Duodenal mucosa (tissue), 2 donors: ENCODE results near the gene C6orf89.

Source experiments
- H3K27ac ChIP-seq: one replicate; pipeline ENCODE4 v1.7.0; 2013; ENCODE audit warnings: low read depth, low read length
- H3K27me3 ChIP-seq, 2 donors: one replicate each; pipeline ENCODE4 v1.7.0; 2013; ENCODE audit warnings: low read length in 2 of 2, control low read depth in 1 of 2; ENCODE audit not compliant: insufficient read depth in 2 of 2, control insufficient read depth in 1 of 2
- H3K36me3 ChIP-seq, 2 donors: one replicate each; pipeline ENCODE4 v1.7.0; 2013; ENCODE audit warnings: low read length in 2 of 2, control low read depth in 1 of 2; ENCODE audit not compliant: insufficient read depth in 2 of 2, control insufficient read depth in 1 of 2
- H3K4me1 ChIP-seq, 2 donors: one replicate each; pipeline ENCODE4 v1.7.0; 2013; ENCODE audit warnings: low read length in 2 of 2, control low read depth in 1 of 2; ENCODE audit not compliant: insufficient read depth in 2 of 2, control insufficient read depth in 1 of 2
- H3K4me3 ChIP-seq, 2 donors: one replicate each; pipeline ENCODE4 v1.7.0; 2013; ENCODE audit warnings: low read length in 2 of 2, low read depth in 1 of 2
- H3K9ac ChIP-seq, 2 donors: one replicate each; pipeline ENCODE4 v1.7.0; 2013; ENCODE audit warnings: low read length in 2 of 2, low read depth in 1 of 2
- H3K9me3 ChIP-seq, 2 donors: one replicate each; pipeline ENCODE4 v1.7.0; 2013; ENCODE audit warnings: low read length in 2 of 2, control low read depth in 1 of 2; ENCODE audit not compliant: control insufficient read depth in 1 of 2

C6orf89 gene

GRCh38 chr6:36852481-36853147, 33.1 kb upstream of the C6orf89 start:
- Histone ChIP-seq H3K36me3 (peaks cover 14 to 29% of the 10 kb centered on the region in 2 donors), H3K27me3 (no peaks in the 10 kb centered on the region), H3K4me3 (no peak overlapping the region), H3K4me1 (peaks cover 16 to 19% of the 10 kb centered on the region in 2 donors), H3K27ac (no peak overlapping the region), H3K9me3 (no peaks in the 10 kb centered on the region), H3K9ac (no peak overlapping the region)

- Histone ChIP-seq H3K9ac (no peak overlapping the region), H3K4me3 (no peak overlapping the region), H3K27me3 (no peaks in the 10 kb centered on the region), H3K36me3 (peaks cover 14 to 29% of the 10 kb centered on the region in 2 donors), H3K27ac (no peak overlapping the region), H3K4me1 (peaks cover 9 to 14% of the 10 kb centered on the region in 2 donors), H3K9me3 (no peaks in the 10 kb centered on the region)
Measured at GRCh38 chr6:36853325-36853724, 32.4 kb upstream of the C6orf89 start.

GRCh38 chr6:36855750-36856149, 30.0 kb upstream of the C6orf89 start:
- Histone ChIP-seq H3K27me3 (no peaks in the 10 kb centered on the region), H3K9me3 (no peaks in the 10 kb centered on the region), H3K9ac (no peak overlapping the region), H3K27ac (no peak overlapping the region), H3K36me3 (peaks cover 14 to 33% of the 10 kb centered on the region in 2 donors), H3K4me3 (no peak overlapping the region), H3K4me1 (no peaks in the 10 kb centered on the region)

GRCh38 chr6:36856277-36856676, 29.5 kb upstream of the C6orf89 start:
- H3K9me3 ChIP-seq: no peaks in the 10 kb centered on the region

GRCh38 chr6:36857325-36857724, 28.4 kb upstream of the C6orf89 start:
- H3K27ac ChIP-seq: no peak overlapping the region

More at GRCh38 chr6:36856277-36856676, 29.5 kb upstream of the C6orf89 start:
- H3K27ac ChIP-seq: no peak overlapping the region
- H3K36me3 ChIP-seq: peaks cover 14 to 36% of the 10 kb centered on the region in 2 donors
- no peaks in the 10 kb centered on the region for H3K27me3 ChIP-seq
- no peak overlapping the region for H3K9ac ChIP-seq
- no peaks in the 10 kb centered on the region for H3K4me1 ChIP-seq
- no peak overlapping the region for H3K4me3 ChIP-seq

GRCh38 chr6:36858407-36858981, 27.3 kb upstream of the C6orf89 start:
- Histone ChIP-seq H3K27ac (no peak overlapping the region), H3K4me3 (no peak overlapping the region), H3K36me3 (peaks cover 14 to 48% of the 10 kb centered on the region in 2 donors)

More at GRCh38 chr6:36857325-36857724, 28.4 kb upstream of the C6orf89 start:
- H3K36me3 ChIP-seq: peaks cover 14 to 39% of the 10 kb centered on the region in 2 donors
- H3K4me1 ChIP-seq: no peaks in the 10 kb centered on the region
- H3K9ac ChIP-seq: no peak overlapping the region
- H3K9me3 ChIP-seq: no peaks in the 10 kb centered on the region
- no peak overlapping the region for H3K4me3 ChIP-seq
- no peaks in the 10 kb centered on the region for H3K27me3 ChIP-seq

GRCh38 chr6:36860126-36860525, 25.6 kb upstream of the C6orf89 start:
- Histone ChIP-seq H3K4me3 (no peak overlapping the region), H3K9ac (no peak overlapping the region), H3K9me3 (no peaks in the 10 kb centered on the region), H3K36me3 (peaks cover 13 to 45% of the 10 kb centered on the region in 2 donors), H3K27me3 (no peaks in the 10 kb centered on the region), H3K4me1 (no peaks in the 10 kb centered on the region), H3K27ac (no peak overlapping the region)

More at GRCh38 chr6:36858407-36858981, 27.3 kb upstream of the C6orf89 start:
- Histone ChIP-seq H3K4me1 (no peaks in the 10 kb centered on the region), H3K9me3 (no peaks in the 10 kb centered on the region), H3K27me3 (no peaks in the 10 kb centered on the region), H3K9ac (no peak overlapping the region)

GRCh38 chr6:36862164-36862847, 23.4 kb upstream of the C6orf89 start:
- Histone ChIP-seq H3K4me3 (no peak overlapping the region), H3K4me1 (no peaks in the 10 kb centered on the region), H3K36me3 (peaks cover 0 to 44% of the 10 kb centered on the region in 2 donors), H3K9me3 (no peaks in the 10 kb centered on the region), H3K27me3 (no peaks in the 10 kb centered on the region), H3K27ac (no peak overlapping the region), H3K9ac (no peak overlapping the region)

- Histone ChIP-seq H3K9ac (no peak overlapping the region), H3K4me3 (no peak overlapping the region), H3K4me1 (no peaks in the 10 kb centered on the region), H3K36me3 (peaks cover 0 to 50% of the 10 kb centered on the region in 2 donors), H3K27ac (no peak overlapping the region), H3K27me3 (no peaks in the 10 kb centered on the region), H3K9me3 (no peaks in the 10 kb centered on the region)
Measured at GRCh38 chr6:36862848-36863382, 22.8 kb upstream of the C6orf89 start.
